ENCODE results near the gene VPS36. TPM values are rescaled to one million over a fixed set of nuclear protein-coding genes. Genes with fewer than 3 reads are reported as not detected.

Gene VPS36
- total and polyA plus RNA-seq, 2 of the 4 experiments (the other 2 are of a cell fraction) = 14.8 to 16.7 TPM

- Histone ChIP-seq H2BK15ac (ENCODE audit: low read depth, low read length) (no peak overlapping the region), H2BK120ac (ENCODE audit: low read depth, low read length) (no peak overlapping the region), H3K56ac (ENCODE audit: extremely low read depth, insufficient read depth, low read length) (no peak overlapping the region), H4K5ac (ENCODE audit: low read depth, low read length) (no peak overlapping the region), H3K27ac (ENCODE audit: insufficient read depth, low read length) (no peak overlapping the region), H3K18ac (ENCODE audit: low read depth, low read length) (no peak overlapping the region), H3K14ac (replicated peaks; ENCODE audit: low read depth, low read length) (no peak overlapping the region), H3K36me3 (ENCODE audit: control insufficient read depth, insufficient read depth, low read length) (no peaks in the 10 kb centered on the region), H3K4ac (ENCODE audit: low read depth, low read length) (0 out of 2 replicates have a peak overlapping the region, but pooled peaks have one; percentile 36), H4K20me1 (ENCODE audit: insufficient read depth, low read length) (no peaks in the 10 kb centered on the region), H2BK5ac (ENCODE audit: low read depth, low read length, poor library complexity, severe bottlenecking) (no peak overlapping the region), H3K4me2 (ENCODE audit: low read depth, low read length) (no peak overlapping the region), H3K4me3 (ENCODE audit: insufficient read depth, low read depth, low read length) (no peak overlapping the region), H2AFZ (replicated peaks; ENCODE audit: low read length, poor library complexity) (peak overlapping the region; percentile 51), H3K27me3 (ENCODE audit: control insufficient read depth, insufficient read depth, low read length) (peaks cover 2% of the 10 kb centered on the region; the same call in 1 of the 2 replicates), H3K23ac (ENCODE audit: low read depth, low read length) (no peak overlapping the region), H2AK5ac (ENCODE audit: low read depth, low read length) (peak overlapping the region; percentile 73), H3K9ac (ENCODE audit: low read depth, low read length) (no peak overlapping the region), H2BK20ac (ENCODE audit: low read depth, low read length) (no peak overlapping the region), H3K9me1 (ENCODE audit: insufficient read depth, low read length) (no peaks in the 10 kb centered on the region), H4K91ac (ENCODE audit: insufficient read depth, low read depth, low read length) (no peak overlapping the region), H4K8ac (ENCODE audit: low read depth in 2 of 2, low read length in 2 of 2) (no peak overlapping the region), H3K79me1 (ENCODE audit: low read depth in 1 of 2, low read length in 2 of 2) (no peaks in the 10 kb centered on the region), H2AK9ac (replicated peaks; ENCODE audit: low read depth, low read length, poor library complexity) (peak overlapping the region; percentile 55), H3K9me3 (ENCODE audit: control insufficient read depth, insufficient read depth, low read length) (no peaks in the 10 kb centered on the region), H3K4me1 (ENCODE audit: control insufficient read depth, insufficient read depth, low read length) (peaks cover 2% of the 10 kb centered on the region)
- DNase-seq (no peak), ATAC-seq (ENCODE audit: low read depth) (no peak)
- TF ChIP-seq CEBPB (IDR thresholded peaks at IDR 0.05; ENCODE audit: low read depth, low read length) = no peak
- no peak for TF ChIP-seq BHLHE40 (IDR thresholded peaks at IDR 0.05; ENCODE audit: low read depth, low read length)
- no TSS peak for BruUV-seq (replicated peaks)
- in situ Hi-C loops (cut with MboI; ENCODE audit: low sequenced_read_pairs) = no loop called here
- dilution Hi-C loops (cut with HindIII; ENCODE audit: low sequenced_read_pairs, unreplicated experiment) = no loop called here
- POLR2A ChIA-PET (ENCODE audit: unreplicated experiment) = no interaction called here
- 100% methylated on average over 5 of the region's 22 CpGs; no CpG with 5 or more reads in 1 of the 2 experiments for WGBS, 2 experiments (ENCODE audit: extremely low coverage in 2 of 2, insufficient read length in 1 of 2)
- intact Hi-C loops (cut with micrococcal nuclease) = no loop called here
- CTCF ChIA-PET = no interaction called here
Observed at GRCh38 chr13:52378312-52378711, 72.1 kb downstream of the VPS36 start.

Measured in IMR-90 (cell line).